Left ventricle myocardium inferior (tissue), 1 donor: Measurements from ENCODE around the gene SYVN1. TPM values are rescaled to one million over a fixed set of nuclear protein-coding genes. Genes with fewer than 3 reads are reported as not detected.

Experiments
- DNase-seq: peaks from one replicate; pipeline ENCODE4 v3.0.0-alpha.2; 2020
- H3K27ac ChIP-seq: fragments of 200-600 bp; replicated peaks from 2 replicates; pipeline ENCODE4 v1.8.0; 2021
- H3K27me3 ChIP-seq: fragments of 200-600 bp; 2 replicates; pipeline ENCODE4 v1.8.0; 2021; ENCODE audit warnings: low read depth
- H3K36me3 ChIP-seq: fragments of 200-600 bp; 2 replicates; pipeline ENCODE4 v1.8.0; 2021
- H3K4me1 ChIP-seq: fragments of 200-600 bp; 2 replicates; pipeline ENCODE4 v1.8.0; 2021
- H3K4me3 ChIP-seq: fragments of 200-600 bp; 2 replicates; pipeline ENCODE4 v1.8.0; 2021; ENCODE audit warnings: mild to moderate bottlenecking, moderate library complexity
- H3K9me3 ChIP-seq: fragments of 200-600 bp; replicated peaks from 2 replicates; pipeline ENCODE4 v1.8.0; 2021
- intact Hi-C: fragments of 100-400 bp; cut with micrococcal nuclease; formaldehyde crosslinking; loops from one replicate; pipeline ENCODE4 v1.11.0; 2022
- total RNA-seq: library from RNA; stranded (reverse); fragmentation: NEBNext Ultra II Directional; extraction: Animal tissue kit (Norgen Biotek cat#: 25700); gene quantifications from one replicate; pipeline ENCODE4 v1.2.1, GENCODE V29; 2021
- TF ChIP-seq, protein P1 (sequence below): fragments of 200-600 bp; IDR thresholded peaks from 2 replicates; pipeline ENCODE4 v1.8.0; 2021; ENCODE audit warnings: antibody characterized with exemption, mild to moderate bottlenecking, borderline replicate concordance
- donor health status: DM: no; HTN: yes; CAD: no; lungs with severe emphysema.

SYVN1 gene
- total RNA-seq, 1 donor from 2014 or later, result 25.6 TPM

GRCh38 chr11:65166893-65167292 is 32.6 kb upstream of the SYVN1 start:
- Histone ChIP-seq H3K36me3 (no peaks in the 10 kb centered on the region), H3K27me3 (no peaks in the 10 kb centered on the region), H3K9me3 (no peaks in the 10 kb centered on the region), H3K4me1 (no peaks in the 10 kb centered on the region), H3K27ac (no peak overlapping the region), H3K4me3 (no peak overlapping the region)
- no peak for DNase-seq
- intact Hi-C loops, result no loop called here
- TF ChIP-seq, protein P1, sequence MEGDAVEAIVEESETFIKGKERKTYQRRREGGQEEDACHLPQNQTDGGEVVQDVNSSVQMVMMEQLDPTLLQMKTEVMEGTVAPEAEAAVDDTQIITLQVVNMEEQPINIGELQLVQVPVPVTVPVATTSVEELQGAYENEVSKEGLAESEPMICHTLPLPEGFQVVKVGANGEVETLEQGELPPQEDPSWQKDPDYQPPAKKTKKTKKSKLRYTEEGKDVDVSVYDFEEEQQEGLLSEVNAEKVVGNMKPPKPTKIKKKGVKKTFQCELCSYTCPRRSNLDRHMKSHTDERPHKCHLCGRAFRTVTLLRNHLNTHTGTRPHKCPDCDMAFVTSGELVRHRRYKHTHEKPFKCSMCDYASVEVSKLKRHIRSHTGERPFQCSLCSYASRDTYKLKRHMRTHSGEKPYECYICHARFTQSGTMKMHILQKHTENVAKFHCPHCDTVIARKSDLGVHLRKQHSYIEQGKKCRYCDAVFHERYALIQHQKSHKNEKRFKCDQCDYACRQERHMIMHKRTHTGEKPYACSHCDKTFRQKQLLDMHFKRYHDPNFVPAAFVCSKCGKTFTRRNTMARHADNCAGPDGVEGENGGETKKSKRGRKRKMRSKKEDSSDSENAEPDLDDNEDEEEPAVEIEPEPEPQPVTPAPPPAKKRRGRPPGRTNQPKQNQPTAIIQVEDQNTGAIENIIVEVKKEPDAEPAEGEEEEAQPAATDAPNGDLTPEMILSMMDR, result no peak

GRCh38 chr11:65165410-65166317 is 31.3 kb upstream of the SYVN1 start:
- H3K9me3 ChIP-seq, result no peaks in the 10 kb centered on the region
- H3K27me3 ChIP-seq, result no peaks in the 10 kb centered on the region
- no peak overlapping the region for H3K27ac ChIP-seq
- H3K4me3 ChIP-seq, result peak overlapping the region; percentile 35
- TF ChIP-seq, protein P1, result no peak
- intact Hi-C loops, result no loop called here
- no peak for DNase-seq
- no peaks in the 10 kb centered on the region for H3K36me3 ChIP-seq
- no peaks in the 10 kb centered on the region for H3K4me1 ChIP-seq

GRCh38 chr11:65163684-65164083 is 29.4 kb upstream of the SYVN1 start:
- Histone ChIP-seq H3K27ac (no peak overlapping the region), H3K4me3 (no peak overlapping the region), H3K36me3 (no peaks in the 10 kb centered on the region), H3K9me3 (no peaks in the 10 kb centered on the region), H3K27me3 (no peaks in the 10 kb centered on the region), H3K4me1 (no peaks in the 10 kb centered on the region)
- TF ChIP-seq, protein P1, result no peak
- no peak for DNase-seq
- intact Hi-C loops, result no loop called here

DNA sequence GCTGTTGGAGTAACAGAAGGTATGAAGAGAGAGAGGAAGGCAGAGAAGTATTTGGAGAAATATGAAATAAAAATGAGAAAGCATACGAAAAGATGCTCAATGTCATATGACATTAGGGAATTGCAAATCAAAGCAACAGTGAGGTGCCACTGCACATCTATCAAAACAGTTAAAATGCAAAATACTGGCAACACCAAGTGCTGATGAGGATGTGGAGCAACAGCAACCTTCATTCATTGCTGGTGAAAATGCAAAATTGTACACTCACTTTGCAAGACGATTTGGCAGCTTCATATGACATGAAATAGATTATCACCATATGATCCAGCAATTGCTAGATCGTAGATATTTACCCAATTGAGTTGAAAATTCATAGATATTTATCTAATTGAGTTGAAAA is 26.3 kb upstream of the SYVN1 start:
- TF ChIP-seq, protein P1, result no peak
- Histone ChIP-seq H3K27ac (no peak overlapping the region), H3K9me3 (no peaks in the 10 kb centered on the region), H3K4me3 (no peak overlapping the region), H3K4me1 (no peaks in the 10 kb centered on the region), H3K36me3 (no peaks in the 10 kb centered on the region), H3K27me3 (no peaks in the 10 kb centered on the region)
- intact Hi-C loops, result no loop called here
- no peak for DNase-seq

DNA sequence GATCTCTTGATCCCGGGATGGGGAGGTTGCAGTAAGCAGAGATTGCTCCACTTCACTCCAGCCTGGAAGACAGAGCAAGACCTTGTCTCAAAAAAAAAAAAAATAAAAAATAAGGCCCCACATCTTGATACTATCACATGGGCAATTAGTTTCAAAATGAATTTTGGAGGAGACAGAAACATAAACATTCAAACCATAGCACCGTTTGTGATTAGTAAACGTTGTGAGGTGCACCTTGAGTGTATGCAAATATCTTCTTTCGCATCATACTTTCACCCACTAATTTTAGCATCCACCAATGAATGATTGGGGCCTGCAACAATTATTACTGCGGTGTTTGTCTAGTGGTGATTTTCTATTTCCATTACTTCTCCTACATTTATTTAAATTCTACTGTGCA is 24.7 kb upstream of the SYVN1 start:
- DNase-seq, result no peak
- no peaks in the 10 kb centered on the region for H3K4me1 ChIP-seq
- H3K27ac ChIP-seq, result no peak overlapping the region
- no peaks in the 10 kb centered on the region for H3K27me3 ChIP-seq
- no peak overlapping the region for H3K4me3 ChIP-seq
- TF ChIP-seq, protein P1, result no peak
- intact Hi-C loops, result no loop called here
- no peaks in the 10 kb centered on the region for H3K36me3 ChIP-seq
- no peaks in the 10 kb centered on the region for H3K9me3 ChIP-seq
